ENCODE data around the gene IMPDH2.

IMPDH2 gene

GRCh38 chr3:48997714-48998637 lies 31.2 kb downstream of the IMPDH2 start:
- peaks cover 18% of the 10 kb centered on the region for H3K79me2 ChIP-seq
- no peak overlapping the region for H3K4me3 ChIP-seq (ENCODE audit: low read depth, low read length)
- no peaks in the 10 kb centered on the region for H3K36me3 ChIP-seq (ENCODE audit: control insufficient read depth, insufficient read depth, low read length)
- H2AFZ ChIP-seq: peak overlapping the region; percentile 25
- no peaks in the 10 kb centered on the region for H3K9me3 ChIP-seq (ENCODE audit: control insufficient read depth, low read length)
- no peak overlapping the region for H3K9ac ChIP-seq
- peaks cover 21% of the 10 kb centered on the region for H3K4me1 ChIP-seq
- no peak for TF ChIP-seq CTCF (IDR thresholded peaks at IDR 0.05)
- H3K27ac ChIP-seq: peak overlapping the region; percentile 65
- H3K4me2 ChIP-seq (ENCODE audit: low read length): no peak overlapping the region
- H3K27me3 ChIP-seq (ENCODE audit: control insufficient read depth, insufficient read depth, low read length): no peaks in the 10 kb centered on the region

GRCh38 chr3:48997102-48997635 lies 32.0 kb downstream of the IMPDH2 start:
- no peaks in the 10 kb centered on the region for H3K36me3 ChIP-seq (ENCODE audit: control insufficient read depth, insufficient read depth, low read length)
- no peak overlapping the region for H3K9ac ChIP-seq
- no peak overlapping the region for H3K27ac ChIP-seq
- peaks cover 21% of the 10 kb centered on the region for H3K4me1 ChIP-seq
- H3K4me2 ChIP-seq (ENCODE audit: low read length): no peak overlapping the region
- no peaks in the 10 kb centered on the region for H3K9me3 ChIP-seq (ENCODE audit: control insufficient read depth, low read length)
- H3K79me2 ChIP-seq: peaks cover 13% of the 10 kb centered on the region
- H3K27me3 ChIP-seq (ENCODE audit: control insufficient read depth, insufficient read depth, low read length): no peaks in the 10 kb centered on the region
- no peak overlapping the region for H2AFZ ChIP-seq
- H3K4me3 ChIP-seq (ENCODE audit: low read depth, low read length): no peak overlapping the region
- TF ChIP-seq CTCF (IDR thresholded peaks at IDR 0.05): no peak

- Histone ChIP-seq H3K27me3 (ENCODE audit: control insufficient read depth, insufficient read depth, low read length) (no peaks in the 10 kb centered on the region), H3K4me2 (ENCODE audit: low read length) (no peak overlapping the region), H3K9me3 (ENCODE audit: control insufficient read depth, low read length) (no peaks in the 10 kb centered on the region), H3K27ac (no peak overlapping the region), H3K79me2 (peaks cover 12% of the 10 kb centered on the region), H3K4me3 (ENCODE audit: low read depth, low read length) (no peak overlapping the region), H3K4me1 (peaks cover 25% of the 10 kb centered on the region), H3K9ac (no peak overlapping the region), H2AFZ (no peak overlapping the region), H3K36me3 (ENCODE audit: control insufficient read depth, insufficient read depth, low read length) (no peaks in the 10 kb centered on the region)
- no peak for TF ChIP-seq CTCF (IDR thresholded peaks at IDR 0.05)
Measured at GRCh38 chr3:48996640-48997039, 32.6 kb downstream of the IMPDH2 start.

- TF ChIP-seq CTCF (IDR thresholded peaks at IDR 0.05): no peak
- Histone ChIP-seq H3K27me3 (ENCODE audit: control insufficient read depth, insufficient read depth, low read length) (no peaks in the 10 kb centered on the region), H3K4me1 (peaks cover 27% of the 10 kb centered on the region), H3K9ac (no peak overlapping the region), H3K27ac (peak overlapping the region; percentile 6), H3K36me3 (ENCODE audit: control insufficient read depth, insufficient read depth, low read length) (no peaks in the 10 kb centered on the region), H3K79me2 (peaks cover 17% of the 10 kb centered on the region), H2AFZ (no peak overlapping the region), H3K4me2 (ENCODE audit: low read length) (no peak overlapping the region), H3K9me3 (ENCODE audit: control insufficient read depth, low read length) (no peaks in the 10 kb centered on the region), H3K4me3 (ENCODE audit: low read depth, low read length) (no peak overlapping the region)
Measured at GRCh38 chr3:48993834-48994233, 35.4 kb downstream of the IMPDH2 start.

All from parathyroid adenoma (tissue), 2 donors.